Fibroblast of skin of abdomen (primary cell): ENCODE data around the gene USF2.
"Not testable (repeated sequence)": the region's sequence is repeated elsewhere in the genome, so short reads cannot be mapped to it uniquely, and the experiment has no call there.

ENCODE experiments used
- DNase-seq: peaks from one replicate; pipeline ENCODE4 v3.0.0-alpha.2; 2013

USF2 gene

DNA sequence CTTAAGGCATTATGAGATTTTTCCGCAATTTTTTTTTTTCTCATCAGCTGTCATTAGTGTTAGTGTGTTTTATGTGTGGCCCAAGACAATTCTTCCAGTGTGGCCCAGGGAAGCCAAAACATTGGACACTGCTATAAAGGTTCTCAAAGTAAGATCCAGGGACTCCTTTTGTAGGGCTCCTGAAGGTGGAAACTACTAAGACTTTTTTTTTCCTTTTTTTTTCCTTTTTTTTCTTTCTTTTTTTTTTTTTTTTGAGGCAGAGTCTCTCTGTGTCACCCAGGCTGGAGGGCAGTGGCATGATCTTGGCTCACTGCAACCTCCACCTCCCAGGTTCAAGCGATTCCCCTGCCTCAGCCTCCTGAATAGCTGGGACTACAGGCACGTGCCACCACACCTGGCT is 16.7 kb downstream of the USF2 start:
- DNase-seq, result not testable (repeated sequence)

DNA sequence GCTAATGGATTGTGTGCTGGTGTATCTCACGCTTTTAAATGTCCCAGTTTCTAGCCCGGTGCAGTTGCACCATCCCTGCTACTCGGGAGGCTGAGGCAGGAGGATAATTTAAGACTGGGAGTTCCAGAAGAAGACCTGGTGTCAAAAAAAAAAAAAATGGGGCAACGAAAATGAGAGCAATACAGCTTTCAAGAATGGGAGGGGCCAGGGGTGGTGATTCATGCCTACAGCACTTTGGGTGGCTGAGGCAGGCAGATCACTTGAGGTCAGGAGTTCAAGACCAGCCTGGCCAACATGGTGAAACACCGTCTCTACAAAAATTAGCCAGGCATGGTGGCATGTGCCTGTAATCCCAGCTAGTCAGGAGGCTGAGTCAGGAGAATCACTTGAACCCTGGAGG is 17.3 kb downstream of the USF2 start:
- not testable (repeated sequence) for DNase-seq

DNA sequence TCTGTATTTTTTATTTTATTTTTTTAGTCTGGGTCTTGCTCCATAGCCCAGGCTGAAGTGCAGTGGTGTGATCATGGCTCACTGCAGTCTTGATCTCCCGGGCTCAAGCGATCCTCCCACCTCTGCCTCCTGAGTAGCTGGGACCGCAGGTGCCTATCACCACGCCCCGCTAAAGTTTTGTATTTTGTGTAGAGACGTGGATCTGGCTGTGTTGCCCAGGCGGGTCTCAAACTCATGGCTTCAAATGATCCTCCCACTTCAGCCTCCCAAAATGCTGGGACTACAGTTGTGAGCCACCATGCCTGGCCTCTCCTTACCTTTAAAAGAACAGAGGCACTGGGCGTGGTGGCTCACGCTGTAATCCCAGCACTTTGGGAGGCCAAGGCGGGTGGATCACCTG is 19.0 kb downstream of the USF2 start:
- no peak for DNase-seq

DNA sequence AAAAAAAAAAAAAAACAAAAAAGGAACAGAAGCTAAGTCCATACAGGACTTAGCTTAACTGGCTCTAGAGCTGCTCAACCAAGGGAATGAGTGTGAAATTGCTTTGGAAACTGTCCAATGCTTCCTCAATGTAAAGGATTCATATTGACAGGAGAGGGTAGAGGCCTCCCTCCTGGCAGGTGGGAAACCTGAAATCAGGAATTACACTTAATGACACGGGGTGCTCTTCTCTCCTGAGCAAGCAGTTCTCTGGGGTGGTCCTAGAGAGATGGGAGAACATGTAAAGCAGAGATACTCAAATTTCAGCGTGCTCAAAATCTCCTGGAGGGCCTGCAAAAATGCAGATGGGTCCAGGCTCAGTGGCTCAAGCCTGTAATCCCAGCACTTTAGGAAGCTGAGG is 19.6 kb downstream of the USF2 start:
- no peak for DNase-seq

DNA sequence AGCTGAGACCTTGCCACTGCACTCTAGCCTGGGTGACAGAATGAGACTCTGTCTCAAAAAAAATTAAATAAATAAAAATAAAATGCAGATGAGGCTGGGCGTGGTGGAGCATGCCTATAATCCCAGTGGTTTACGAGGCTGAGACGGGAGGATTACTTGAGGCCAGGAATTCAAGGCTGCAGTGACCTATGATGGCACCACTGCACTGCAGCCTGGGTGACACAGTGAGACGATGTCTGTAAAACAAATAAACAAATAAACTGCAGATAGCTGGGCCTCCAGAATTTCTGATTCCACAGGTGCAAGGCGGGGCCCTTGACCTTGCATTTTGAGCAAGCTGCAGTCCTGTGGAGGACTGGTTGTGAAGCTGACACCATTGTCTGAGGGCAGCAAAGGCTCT is 20.1 kb downstream of the USF2 start:
- DNase-seq, result no peak

DNA sequence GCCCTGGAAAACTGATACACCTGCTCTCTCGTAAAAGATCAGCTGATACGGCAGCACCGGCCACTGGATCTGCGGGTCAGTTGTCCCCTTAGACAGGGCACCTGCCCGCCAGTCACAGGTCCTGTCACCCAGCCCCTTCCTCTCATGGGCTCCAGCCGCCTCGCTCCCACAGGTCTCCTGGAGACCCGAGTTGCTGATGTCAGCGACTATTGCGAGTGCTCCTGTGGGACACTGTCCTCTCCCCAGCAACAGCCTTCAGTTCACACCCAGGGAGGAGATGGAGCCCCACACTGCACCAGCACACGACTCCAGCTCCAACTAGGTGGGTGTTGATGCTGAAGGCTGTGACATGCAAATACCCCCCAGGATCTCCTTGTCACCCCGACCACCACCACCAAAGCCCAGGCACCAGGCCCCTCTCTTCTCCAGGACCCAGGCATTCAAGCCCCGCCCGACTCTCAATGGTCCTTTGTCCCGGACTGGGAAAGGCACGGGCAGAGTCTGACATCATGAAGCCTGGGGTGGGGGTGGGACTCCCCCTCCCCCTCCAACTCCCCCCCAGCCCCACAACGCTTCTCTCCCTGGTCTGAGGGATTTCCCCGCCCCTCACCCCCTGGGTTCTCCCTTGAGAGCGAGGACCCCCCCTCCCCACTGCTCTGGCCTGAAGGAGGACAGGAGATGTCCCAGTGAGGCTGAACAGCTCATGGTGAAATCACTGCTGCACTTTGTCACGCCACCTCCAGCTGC is 21.8 kb downstream of the USF2 start:
- no peak for DNase-seq

DNA sequence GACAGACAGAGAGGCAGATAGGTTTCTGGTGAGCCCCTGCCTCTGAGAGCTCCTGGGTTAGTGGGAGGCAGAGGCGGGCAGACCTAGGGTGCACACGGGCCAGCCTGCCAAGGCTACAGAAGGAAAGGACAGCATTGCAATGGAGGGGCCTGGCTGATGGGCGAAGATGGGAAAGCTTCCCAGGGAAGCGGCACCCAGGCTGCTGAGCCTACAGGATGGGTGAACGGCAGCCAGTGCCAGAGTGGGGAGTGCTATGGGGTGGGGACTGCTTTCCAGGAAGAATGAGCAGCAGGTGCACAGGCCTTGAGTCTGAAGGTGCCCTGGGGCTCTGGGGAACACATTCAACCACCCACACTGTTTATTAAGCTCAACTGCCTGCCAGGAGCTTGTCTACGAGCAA is 22.5 kb downstream of the USF2 start:
- DNase-seq, result no peak

DNA sequence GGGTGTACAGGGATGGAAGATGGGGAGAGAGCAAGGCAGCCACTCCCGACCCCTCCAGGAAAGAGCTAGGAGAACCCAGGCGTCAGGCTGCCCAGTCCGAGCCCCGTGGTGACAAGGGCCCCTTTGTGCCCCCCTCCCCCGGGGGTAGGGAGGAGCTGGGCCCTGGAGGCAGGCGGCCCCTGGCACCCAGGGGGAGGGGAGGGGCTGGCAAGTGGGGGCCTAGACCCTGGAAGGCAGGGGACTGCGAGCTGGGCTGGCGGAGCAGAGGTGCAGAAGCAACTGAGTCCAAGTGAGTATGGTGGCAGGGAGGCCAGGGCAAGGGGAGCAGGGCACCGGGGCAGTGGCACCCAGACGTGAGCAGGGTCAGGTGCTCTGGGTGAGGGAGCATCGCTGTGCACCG is 23.2 kb downstream of the USF2 start, which contains the start of gene MAG:
Gene MAG (plus strand): TSS at position 246 of the 400 bp plus-strand sequence. CDS start 3,248 bp downstream, outside the sequence.
- no peak for DNase-seq

DNA sequence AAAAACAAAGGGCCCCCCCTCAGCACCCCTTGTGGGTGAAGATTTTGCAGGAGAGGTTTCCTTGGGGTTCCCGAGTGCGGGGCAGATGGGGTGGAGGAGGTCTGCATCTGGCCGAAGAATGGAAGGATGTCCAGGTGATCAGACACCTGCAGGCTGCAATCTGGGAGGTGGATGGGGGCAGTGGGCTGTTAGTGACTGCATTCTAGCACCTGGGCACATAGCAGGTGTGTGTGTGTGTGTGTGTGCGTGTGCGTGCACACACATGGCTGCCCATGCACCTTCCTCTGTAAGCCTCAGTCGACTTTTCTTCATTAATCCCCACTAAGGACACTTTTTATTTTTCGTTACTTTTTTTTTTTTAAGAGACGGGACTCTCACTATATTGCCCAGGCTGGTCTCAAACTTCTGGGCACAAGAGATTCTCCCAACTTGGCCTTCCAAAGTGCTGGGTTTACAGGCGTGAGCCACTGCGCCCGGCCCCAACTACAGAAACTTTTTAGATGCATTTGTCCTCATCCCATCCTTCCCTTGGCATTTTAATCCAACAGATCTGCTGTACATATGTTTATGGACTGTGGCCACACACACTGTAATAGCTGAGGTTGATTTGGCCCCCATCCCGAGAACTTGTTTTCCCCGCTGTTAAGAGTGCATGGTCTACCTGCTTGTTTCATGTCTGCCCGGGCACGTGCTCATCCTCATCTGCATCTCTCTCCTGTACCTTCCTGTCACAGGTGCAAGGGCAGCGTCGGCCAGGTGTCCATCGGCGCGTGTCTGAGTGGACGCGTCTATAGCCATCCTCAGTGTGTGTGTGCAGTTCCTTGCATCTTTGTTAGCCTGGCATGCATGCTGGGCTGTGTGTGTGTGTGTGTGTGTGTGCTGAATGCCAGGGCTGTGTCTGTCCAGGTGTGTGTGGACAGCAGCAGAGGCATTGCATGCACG is 23.9 kb downstream of the USF2 start:
- no peak for DNase-seq

DNA sequence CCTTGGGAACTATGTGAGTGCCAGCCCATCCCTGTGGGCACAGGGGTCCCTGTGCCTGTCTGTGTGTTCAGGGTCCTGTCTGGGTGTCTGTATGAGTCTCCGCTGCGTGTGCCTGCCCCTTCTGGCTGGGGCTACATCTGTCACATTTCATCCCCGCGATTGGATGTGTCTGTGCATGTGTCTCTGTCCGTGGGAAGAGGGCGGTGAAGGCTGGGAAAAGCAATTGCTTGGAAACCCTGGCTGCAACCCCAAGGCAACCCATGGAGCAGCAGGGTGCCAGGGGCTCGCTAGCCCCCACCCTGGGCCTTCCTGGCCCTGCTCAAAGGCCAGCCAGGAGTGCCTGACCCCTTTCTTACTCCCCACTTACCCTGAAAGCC is 24.6 kb downstream of the USF2 start:
- no peak for DNase-seq

DNA sequence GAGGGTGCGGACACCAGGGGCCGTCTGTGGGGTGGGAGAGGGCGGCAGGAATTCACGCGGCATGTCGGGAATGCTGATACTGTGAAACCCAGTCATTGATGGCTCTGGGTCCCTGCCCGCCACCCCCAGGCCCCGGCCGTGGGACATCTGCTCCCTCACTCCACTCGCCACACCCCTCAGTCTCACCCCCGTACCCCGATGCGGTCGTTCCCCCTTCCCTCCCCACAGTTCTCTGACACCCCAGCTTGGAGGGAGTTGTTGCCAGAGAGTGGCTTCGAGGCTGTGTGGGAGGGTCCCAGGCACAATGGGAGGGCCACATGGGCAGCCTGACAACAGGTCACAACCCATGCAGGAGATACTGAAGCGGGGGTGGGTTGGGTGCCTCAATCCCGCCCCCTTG is 25.0 kb downstream of the USF2 start:
- no peak for DNase-seq

DNA sequence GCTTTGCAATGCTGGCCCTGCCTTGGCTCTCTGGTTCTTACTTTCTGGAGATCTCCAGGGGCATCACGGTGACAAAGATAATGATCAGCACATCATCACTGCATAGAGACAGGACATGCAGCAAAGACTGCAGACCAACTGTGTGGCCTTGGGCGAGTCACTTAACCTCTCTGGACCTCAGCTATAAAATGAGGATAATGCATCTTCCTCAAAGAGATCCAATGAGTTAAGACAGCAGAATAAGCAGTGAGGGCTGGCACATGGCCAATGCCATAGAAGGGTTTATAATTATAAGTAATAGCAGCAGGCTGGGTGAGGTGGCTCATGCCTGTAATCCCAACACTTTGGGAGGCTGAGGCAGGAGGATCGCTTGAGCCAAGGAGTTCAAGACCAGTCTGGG is 25.6 kb downstream of the USF2 start:
- no peak for DNase-seq

DNA sequence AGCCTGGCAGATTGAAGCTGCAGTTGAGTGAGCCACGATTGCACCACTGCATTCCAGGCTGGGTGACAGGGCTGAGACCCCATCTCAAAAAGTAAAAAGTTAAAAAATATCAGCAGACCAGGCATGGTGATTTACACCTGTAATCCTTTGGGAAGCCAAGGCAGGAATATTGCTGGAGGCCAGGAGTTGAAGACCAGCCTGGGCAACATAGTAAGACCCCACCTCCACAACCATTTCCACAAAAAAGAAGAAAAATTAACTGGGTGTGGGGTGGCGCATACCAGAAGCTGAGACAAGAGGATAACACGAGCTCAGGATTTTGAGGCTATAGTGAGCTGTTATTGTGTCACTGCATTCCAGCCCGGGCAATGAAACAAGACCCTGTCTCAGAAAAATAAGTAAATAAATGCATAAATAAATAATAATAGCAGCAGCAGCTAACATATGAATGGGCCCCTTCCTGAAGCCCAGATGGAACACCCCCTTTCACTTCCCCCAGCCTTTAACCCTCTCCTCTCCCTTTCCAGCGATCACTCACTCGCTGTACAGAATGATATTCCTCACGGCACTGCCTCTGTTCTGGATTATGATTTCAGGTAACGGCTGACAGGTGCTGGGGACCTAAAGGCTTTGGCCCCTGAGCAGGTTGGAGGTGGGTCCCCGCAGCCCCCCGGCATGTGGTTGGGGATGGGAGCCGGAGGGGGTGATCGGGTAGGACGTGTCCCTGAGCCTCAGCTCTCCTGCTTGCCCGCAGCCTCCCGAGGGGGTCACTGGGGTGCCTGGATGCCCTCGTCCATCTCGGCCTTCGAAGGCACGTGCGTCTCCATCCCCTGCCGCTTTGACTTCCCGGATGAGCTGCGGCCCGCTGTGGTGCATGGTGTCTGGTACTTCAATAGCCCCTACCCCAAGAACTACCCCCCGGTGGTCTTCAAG is 26.4 kb downstream of the USF2 start:
- no peak for DNase-seq

DNA sequence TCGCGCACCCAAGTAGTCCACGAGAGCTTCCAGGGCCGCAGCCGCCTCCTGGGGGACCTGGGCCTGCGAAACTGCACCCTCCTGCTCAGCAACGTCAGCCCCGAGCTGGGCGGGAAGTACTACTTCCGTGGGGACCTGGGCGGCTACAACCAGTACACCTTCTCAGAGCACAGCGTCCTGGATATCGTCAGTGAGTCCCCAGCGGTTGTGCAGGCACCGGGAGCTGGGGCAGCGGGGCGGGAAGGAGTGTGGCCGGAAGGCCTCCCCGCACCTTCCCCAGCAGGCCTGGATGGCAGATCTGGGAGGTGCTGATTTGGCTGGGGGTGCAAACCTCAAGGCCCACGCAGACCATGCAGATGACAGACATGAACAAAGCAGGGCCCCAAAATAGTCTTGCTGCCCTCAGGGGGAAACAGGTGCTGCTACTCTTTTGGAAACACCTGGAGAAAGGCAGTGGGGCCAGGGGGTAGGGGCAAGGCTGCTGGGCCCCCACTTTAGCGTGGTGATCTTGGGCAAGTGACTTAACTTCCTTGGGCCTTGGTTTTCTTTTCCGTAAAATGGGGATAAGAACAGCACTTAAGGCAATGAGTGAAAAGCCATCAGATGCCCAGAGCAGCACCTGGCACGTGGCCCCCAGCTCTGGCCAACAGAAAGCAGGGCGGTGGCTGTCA is 27.2 kb downstream of the USF2 start:
- DNase-seq, result no peak

DNA sequence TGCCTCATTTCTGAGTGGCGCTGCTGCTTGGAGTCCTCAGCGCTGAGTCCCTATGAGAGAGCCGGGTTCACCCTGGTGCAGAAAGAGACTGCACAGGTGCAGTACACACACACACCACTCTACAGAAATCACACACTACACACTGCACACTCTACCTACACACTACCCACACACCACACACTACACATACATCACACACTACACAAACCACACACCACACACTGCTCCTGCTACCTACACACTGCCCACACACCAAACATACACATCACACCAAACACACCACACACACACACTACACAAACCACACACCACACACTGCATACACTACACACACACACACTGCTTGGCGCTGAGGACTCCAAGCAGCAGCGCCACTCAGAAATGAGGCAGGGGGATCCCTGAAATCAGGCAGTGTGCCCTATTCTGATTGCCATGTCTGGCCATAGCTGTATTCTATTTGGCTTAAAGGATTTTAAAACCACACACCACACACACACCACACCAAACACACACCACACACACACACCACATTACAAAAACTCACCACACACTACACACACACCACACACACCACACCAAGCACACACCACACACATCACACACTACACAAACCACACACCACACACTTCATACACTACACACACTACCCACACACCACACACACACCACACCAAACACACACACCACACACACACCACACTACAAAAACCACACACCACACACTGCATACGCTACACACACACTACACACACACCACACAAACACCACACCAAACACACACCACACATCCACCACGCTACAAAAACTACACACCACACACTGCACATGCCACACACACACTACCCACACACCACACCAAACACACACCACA is 28.1 kb downstream of the USF2 start:
- DNase-seq, result no peak

DNA sequence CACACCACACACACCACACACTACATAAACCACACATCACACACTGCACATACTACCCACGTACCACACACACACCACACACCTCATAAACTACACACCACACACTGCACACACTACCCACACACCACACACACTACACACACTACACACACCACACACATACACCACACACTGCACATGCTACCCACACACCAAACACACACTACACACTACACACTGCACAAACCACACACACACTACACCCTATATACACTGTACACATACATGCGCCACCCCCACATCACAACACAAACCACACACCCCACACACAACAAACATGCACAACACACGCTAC is 28.7 kb downstream of the USF2 start:
- no peak for DNase-seq

DNA sequence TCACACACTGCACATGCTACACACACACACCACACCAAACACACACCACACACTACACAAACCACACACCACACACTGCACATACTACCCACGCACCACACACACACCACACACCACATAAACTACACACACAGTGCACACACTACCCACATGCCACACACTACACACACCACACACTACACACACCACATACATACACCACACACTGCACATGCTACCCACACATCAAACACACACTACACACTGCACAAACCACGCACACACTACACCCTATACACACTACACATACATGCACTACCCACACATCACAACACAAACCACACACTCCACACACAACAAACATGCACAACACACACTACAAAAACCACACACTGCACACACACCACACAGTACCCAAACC is 29.2 kb downstream of the USF2 start:
- no peak for DNase-seq

DNA sequence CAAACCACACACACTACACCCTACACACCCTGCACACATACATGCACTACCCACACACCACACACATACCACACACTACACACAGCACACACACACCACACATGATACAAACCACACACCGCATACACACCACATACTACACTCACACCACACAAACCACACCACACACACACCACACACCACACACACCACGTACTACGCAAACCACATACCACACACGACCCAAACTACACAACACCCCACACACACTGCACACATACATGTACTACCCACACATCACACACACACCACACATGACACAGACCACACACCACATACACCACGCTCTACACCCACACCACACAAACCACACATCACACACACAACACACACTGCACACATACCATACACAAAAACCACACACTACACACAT is 29.8 kb downstream of the USF2 start:
- DNase-seq, result no peak

DNA sequence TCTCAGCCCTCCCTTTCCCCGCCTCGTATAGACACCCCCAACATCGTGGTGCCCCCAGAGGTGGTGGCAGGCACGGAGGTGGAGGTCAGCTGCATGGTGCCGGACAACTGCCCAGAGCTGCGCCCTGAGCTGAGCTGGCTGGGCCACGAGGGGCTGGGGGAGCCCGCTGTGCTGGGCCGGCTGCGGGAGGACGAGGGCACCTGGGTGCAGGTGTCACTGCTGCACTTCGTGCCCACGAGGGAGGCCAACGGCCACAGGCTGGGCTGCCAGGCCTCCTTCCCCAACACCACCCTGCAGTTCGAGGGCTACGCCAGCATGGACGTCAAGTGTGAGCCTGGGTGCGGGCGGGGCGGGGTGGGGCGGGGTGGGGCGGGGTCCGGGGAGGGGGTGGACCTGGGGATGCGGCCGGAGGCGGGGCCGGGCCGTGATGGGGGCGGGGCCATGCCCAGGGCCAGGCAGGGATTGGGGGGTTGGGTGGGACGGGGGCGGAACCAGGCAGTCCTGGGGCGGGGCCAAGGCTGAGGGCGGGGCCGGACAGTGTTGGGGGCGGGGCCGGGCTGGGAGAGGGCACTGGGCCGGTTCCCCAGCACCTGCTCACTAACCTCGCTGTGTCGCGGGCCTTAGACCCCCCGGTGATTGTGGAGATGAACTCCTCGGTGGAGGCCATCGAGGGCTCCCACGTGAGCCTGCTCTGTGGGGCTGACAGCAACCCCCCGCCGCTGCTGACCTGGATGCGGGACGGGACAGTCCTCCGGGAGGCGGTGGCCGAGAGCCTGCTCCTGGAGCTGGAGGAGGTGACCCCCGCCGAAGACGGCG is 31.0 kb downstream of the USF2 start:
- DNase-seq, result no peak

DNA sequence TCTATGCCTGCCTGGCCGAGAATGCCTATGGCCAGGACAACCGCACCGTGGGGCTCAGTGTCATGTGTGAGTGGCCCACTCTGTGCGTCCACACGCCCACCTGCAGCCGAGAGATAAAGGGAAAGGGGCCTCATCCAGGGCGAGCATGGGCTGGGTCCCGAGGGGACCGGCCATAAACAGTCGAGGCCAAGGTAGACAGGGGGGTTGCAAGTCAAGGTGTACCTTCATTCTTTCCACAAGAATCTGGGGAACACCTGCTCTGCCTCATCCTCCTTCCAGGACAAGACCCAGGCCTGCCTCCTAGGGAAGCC is 31.5 kb downstream of the USF2 start:
- DNase-seq, result no peak

DNA sequence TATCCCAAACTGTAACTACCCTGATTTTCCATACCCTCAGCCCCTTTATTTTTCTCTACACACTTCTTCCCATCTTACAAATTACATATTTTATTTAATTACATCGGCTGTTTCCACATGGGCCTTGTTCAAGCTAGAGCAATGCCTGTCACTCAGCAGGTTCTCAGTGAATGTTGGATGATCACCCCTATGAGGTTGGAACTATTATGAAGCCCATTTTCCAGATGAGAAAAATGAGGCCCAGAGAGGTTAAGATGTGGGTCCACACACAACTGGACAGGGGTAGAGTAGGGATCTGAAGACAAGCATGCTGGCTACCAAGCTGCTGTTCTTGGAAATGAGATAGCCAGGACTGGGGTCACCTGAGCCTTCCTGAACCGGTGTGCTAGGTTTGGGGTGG is 33.2 kb downstream of the USF2 start:
- no peak for DNase-seq
